ENCODE data around the gene DNPEP. TPM values are rescaled to one million over a fixed set of nuclear protein-coding genes. Genes with fewer than 3 reads are reported as not detected.
A peak's percentile ranks its signal among the peaks of the same experiment; 100 is the strongest.

The DNPEP gene
- total and polyA plus RNA-seq, 2 of the 8 experiments (the other 6 are each of a cell fraction or from before 2014, with no cell fraction given), result 59.8 to 109 TPM

DNA sequence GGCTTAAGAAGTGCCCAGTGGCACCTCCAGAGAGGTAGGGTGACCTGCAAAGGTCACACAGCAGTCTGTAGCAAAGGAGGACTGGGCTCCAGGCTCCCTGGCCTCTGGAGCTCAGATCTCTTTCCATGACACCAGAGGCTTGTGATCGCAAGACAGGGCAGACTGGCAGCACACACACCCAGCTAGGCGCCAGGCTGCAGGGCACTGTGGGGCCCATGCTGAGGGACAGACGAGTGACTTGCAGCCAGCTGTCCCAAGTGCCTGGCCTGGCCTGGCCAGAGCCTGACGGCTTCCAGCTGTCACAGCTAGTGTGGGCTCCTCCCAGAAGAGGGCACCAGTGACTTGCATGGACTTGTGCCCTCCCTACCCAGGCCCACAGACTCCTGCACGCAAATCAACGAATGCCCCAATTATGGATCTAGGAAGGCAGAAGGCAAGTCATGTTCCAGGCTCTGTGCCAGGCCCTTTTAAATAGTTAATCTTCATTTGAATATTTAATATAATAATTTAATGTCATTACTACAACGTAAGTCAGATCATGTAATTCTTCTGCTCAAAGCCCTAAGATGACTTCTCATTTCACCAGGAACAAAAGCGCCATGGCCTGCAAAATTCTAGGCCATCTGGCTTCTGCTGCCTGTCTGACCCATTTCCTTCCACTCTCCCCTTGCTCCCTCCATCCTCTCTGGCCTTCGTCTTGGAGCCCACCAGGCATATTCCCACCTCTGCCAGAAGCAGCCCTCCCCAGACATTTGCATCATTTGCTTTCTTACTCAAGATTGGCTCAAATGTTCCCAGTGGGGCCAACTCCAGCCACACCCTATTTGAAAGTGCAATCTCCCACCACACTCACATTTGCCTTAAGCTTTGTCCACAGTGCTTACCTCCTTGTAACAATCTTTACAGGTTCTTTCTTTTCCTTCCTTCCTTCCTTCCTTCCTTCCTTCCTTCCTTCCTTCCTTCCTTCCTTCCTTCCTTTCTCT is 43.2 kb upstream of the DNPEP start:
- Histone ChIP-seq H4K8ac (ENCODE audit: extremely low read depth, insufficient read depth, low read length) (no peak overlapping the region), H2AK5ac (ENCODE audit: low read depth, low read length) (no peak overlapping the region), H3K27me3 (replicated peaks in 1 of 4; ENCODE audit: control insufficient read depth in 3 of 4, extremely low read depth in 1 of 4, insufficient read depth in 3 of 4, low read length in 3 of 4) (peaks cover 0 to 13% (median 10%) of the 10 kb centered on the region in 4 experiments; a peak in 6 of 7 replicates), H2BK5ac (ENCODE audit: low read depth, low read length) (peak overlapping the region; percentile 38; the same call in 1 of the 2 replicates), H3K79me2 (ENCODE audit: control insufficient read depth in 1 of 2, insufficient read depth in 2 of 2, low read length in 2 of 2) (no peaks in the 10 kb centered on the region), H3K4me2 (ENCODE audit: insufficient read depth in 1 of 2, low read depth in 2 of 2, low read length in 2 of 2) (no peak overlapping the region), H2BK120ac (replicated peaks; ENCODE audit: low read depth, low read length) (no peak overlapping the region), H3K9me3 (ENCODE audit: insufficient read depth in 2 of 2, low read depth in 1 of 2, low read length in 1 of 2) (no peaks in the 10 kb centered on the region), H3K79me1 (ENCODE audit: low read depth, low read length) (no peaks in the 10 kb centered on the region), H3K23me2 (ENCODE audit: low read depth, low read length) (peaks cover 6% of the 10 kb centered on the region; the same call in 1 of the 2 replicates), H2BK12ac (ENCODE audit: low read depth, low read length) (no peak overlapping the region; the same call in 1 of the 2 replicates), H3K4me1 (replicated peaks in 1 of 4; ENCODE audit: control insufficient read depth in 3 of 4, insufficient read depth in 4 of 4, low read length in 3 of 4) (peaks cover 0 to 13% (median 7%) of the 10 kb centered on the region in 4 experiments; a peak in 5 of 7 replicates), H3K27ac (ENCODE audit: low read depth, low read length) (no peak overlapping the region), H3K18ac (ENCODE audit: extremely low read depth, low read length) (no peak overlapping the region), H4K91ac (replicated peaks; ENCODE audit: insufficient read length, low read length) (no peak overlapping the region), H3K4ac (replicated peaks; ENCODE audit: insufficient read length, low read depth, low read length) (no peak overlapping the region), H3K9ac (replicated peaks in 1 of 4; ENCODE audit: extremely low read depth in 1 of 4, low read depth in 3 of 4, low read length in 3 of 4) (no peak overlapping the region), H3K14ac (ENCODE audit: insufficient read length) (no peak overlapping the region), H3K4me3 (ENCODE audit: extremely low read depth in 1 of 4, insufficient read depth in 2 of 4, low read depth in 3 of 4, low read length in 4 of 4) (no peak overlapping the region), H3K56ac (replicated peaks; ENCODE audit: insufficient read length, low read depth, low read length) (no peak overlapping the region), H2BK20ac (ENCODE audit: low read length) (no peak overlapping the region), H3K36me3 (ENCODE audit: control insufficient read depth in 2 of 4, insufficient read depth in 4 of 4, low read length in 3 of 4) (no peaks in the 10 kb centered on the region), H4K5ac (ENCODE audit: insufficient read length, low read depth, low read length) (no peak overlapping the region), H3K23ac (ENCODE audit: insufficient read length) (no peak overlapping the region), H4K20me1 (replicated peaks in 1 of 2; ENCODE audit: control insufficient read depth in 1 of 2, insufficient read depth in 2 of 2, low read length in 2 of 2) (no peaks in the 10 kb centered on the region), H2BK15ac (ENCODE audit: low read length) (0 out of 2 replicates have a peak overlapping the region, but pooled peaks have one; percentile 95), H2AFZ (ENCODE audit: low read length) (no peak overlapping the region)
- CTCF ChIA-PET (ENCODE audit: partially characterized antibody), result interaction anchor here (0.6 to 88.6 kb wide), 6 partner anchors 8 to 401 kb away, joined by 3 to 7248 read pairs (median 12); partner anchors contain the start of genes ASIC4, CHPF, DES and GMPPA
- POLR2A ChIA-PET (ENCODE audit: partially characterized antibody), result interaction anchor here (0.6 to 0.8 kb wide), 3 partner anchors 11 to 82 kb away, joined by 3 read pairs; no protein-coding TSS in a partner anchor
- no peak for FAIRE-seq
- 78% methylated on average over 9 of the region's 9 CpGs; no CpG with 5 or more reads in 1 of the 2 experiments for WGBS, 2 experiments (ENCODE audit: extremely low coverage in 1 of 2, insufficient coverage in 1 of 2, insufficient read length in 1 of 2, insufficient replicate concordance in 2 of 2, low coverage in 1 of 2, low lambda C conversion rate in 2 of 2, missing lambda C conversion rate in 1 of 2)
- DNase-seq (ENCODE audit: low read depth in 1 of 2, low spot score in 2 of 2), result no peak
- TF ChIP-seq HDAC2 (IDR thresholded peaks at IDR 0.05; ENCODE audit: borderline replicate concordance in 1 of 2, low read depth in 2 of 2, low read length in 2 of 2) (no peak), RAD21 (IDR thresholded peaks at IDR 0.05 in 1 of 2, conservative IDR thresholded peaks at IDR 0.05 in 1 of 2; ENCODE audit: low read depth in 2 of 2, low read length in 2 of 2) (peak; percentile 44 to 63), EGR1 (IDR thresholded peaks at IDR 0.05; ENCODE audit: borderline replicate concordance, low read depth, low read length) (no peak), YY1 (IDR thresholded peaks at IDR 0.05; ENCODE audit: low read depth, low read length) (no peak)
- TF ChIP-seq, protein P1, sequence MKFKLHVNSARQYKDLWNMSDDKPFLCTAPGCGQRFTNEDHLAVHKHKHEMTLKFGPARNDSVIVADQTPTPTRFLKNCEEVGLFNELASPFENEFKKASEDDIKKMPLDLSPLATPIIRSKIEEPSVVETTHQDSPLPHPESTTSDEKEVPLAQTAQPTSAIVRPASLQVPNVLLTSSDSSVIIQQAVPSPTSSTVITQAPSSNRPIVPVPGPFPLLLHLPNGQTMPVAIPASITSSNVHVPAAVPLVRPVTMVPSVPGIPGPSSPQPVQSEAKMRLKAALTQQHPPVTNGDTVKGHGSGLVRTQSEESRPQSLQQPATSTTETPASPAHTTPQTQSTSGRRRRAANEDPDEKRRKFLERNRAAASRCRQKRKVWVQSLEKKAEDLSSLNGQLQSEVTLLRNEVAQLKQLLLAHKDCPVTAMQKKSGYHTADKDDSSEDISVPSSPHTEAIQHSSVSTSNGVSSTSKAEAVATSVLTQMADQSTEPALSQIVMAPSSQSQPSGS (IDR thresholded peaks at IDR 0.05; ENCODE audit: low read length), result no peak

Measured in H1 (cell line).